PC-9 (cell line): ENCODE data around the gene ERVK3-1.

ENCODE experiments used
- CTCF ChIP-seq: fragments of 200-600 bp; sonication (generic); conservative IDR thresholded peaks from 2 replicates; pipeline ENCODE4 v1.6.1; 2017; ENCODE audit warnings: mixed run types, antibody characterized with exemption, mild to moderate bottlenecking, moderate library complexity
- EZH2 ChIP-seq: fragments of 200-600 bp; sonication (generic); IDR thresholded peaks from 2 replicates; pipeline ENCODE4 v1.8.0; 2017; ENCODE audit warnings: antibody characterized with exemption, low read depth

GRCh38 chr19:58268344-58268743 is 36.8 kb upstream of the ERVK3-1 start:
- TF ChIP-seq CTCF (no peak), EZH2 (no peak)
